GM19099 (cell line): Measurements from ENCODE around the gene CATSPER3.

Experiments
- POLR2A ChIP-seq: IDR thresholded peaks from 3 replicates; pipeline ENCODE4 v1.6.1; 2011; ENCODE audit warnings: low read depth; ENCODE audit not compliant: insufficient read length; ENCODE audit errors: extremely low read depth

CATSPER3 gene

DNA sequence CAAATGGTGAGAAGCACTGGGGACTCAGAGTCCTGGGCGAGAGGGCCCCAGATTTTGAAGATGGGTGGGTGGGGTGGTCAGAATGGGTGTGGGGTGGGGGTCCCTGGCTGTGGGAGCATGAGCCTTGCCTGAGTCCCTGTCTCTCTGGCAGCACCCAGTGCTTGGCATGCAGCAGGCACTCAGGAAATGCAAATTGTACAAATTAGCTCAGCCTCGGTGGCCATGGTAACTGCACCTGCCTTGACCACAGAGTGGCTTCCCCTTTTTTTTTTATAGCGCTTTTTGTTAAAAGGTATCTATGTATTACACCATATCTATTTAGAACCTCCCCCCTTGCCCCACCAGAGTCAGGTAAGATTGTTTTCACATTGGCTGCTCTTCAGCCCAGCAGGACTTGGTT, 85.6 kb downstream of the CATSPER3 start:
- no peak for TF ChIP-seq POLR2A

DNA sequence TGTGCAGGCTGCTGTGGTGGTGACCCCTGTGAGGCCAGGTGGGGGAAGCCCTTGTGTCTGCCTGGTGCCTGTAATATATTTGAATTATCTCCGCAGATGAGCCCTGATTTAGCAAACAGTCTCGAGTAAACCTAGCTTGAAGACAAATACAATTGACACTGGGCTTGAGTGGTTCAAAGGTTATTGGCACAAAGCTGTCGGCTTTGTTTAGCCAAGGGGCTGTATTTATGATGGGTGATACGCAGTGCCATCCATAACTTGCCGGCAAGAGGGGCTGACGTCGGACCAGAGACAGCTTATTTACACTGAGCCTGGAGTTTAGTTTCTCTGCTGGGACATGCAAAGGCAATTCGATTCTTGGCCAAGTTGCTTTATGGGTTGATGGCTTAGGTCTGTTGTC, 86.3 kb downstream of the CATSPER3 start:
- TF ChIP-seq POLR2A = no peak

DNA sequence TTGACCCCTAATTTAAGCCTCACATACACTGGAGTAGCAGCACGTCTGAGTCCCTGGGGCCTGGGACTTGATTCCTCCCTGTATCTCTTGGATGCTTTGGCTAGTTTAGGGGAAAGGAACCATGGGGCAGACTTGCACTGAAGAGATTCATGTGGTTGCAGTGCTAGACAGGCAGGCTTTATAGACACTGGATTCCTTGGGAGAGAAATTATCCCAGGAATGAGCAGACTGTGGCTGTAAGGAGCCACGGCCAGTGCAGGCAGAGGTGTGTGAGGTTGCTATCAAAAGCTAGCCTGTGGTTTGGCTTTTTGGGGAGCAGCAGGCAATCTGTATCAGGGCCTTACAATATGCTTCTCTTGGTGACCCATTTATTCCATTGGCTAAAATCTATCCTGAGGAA, 86.8 kb downstream of the CATSPER3 start:
- TF ChIP-seq POLR2A = no peak

DNA sequence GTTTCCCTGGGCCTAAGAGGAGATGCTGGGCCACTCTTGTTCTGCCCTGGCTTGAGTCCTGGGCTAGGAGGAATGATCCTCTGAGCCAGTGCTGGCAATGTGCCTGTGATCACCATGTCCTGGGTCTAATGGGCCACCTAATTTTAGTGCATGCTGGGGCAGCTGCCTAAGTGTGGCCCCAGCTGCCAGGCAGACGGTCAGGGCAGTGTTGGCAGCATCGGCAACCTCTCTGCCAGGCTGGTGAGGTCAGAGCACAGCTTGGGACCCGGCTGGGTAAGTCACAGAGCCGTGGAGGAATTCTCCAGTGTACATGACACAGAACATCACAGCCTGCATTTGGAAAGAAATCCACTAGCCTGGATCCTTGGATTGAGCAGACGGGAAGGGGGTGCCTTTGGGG, 87.7 kb downstream of the CATSPER3 start:
- no peak for TF ChIP-seq POLR2A

DNA sequence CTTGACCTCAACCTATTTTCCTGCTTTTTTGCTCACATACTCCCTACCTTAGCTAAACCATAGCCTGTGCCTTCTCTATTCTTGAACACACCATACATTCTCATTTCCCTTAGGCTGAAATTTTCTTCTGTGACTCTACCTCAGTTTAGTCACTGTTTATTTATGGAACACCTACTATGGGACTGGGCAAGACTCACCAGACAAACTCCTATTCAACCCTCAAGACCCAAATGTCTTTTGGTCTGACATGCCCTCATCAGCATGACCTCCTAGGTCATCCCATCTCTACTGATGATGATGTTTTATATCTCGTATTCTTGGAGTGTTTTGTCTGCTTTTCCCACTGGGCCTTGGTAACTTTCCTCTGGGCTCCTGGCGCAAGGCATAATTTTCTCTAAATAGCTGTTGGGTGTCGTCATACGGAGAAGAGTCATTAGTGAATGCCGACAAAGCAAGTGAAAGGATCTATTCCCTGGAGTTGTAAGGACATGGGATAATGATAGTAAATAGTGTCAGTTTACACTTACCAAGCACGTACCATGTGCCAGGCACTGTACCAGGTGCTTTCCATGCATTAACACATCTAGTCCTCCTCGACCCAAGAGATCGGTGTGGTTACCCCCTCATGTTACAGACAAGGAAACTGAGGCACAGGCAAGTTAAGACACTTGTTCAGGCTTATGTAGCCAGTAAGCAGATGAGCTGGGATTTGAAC, 88.8 kb downstream of the CATSPER3 start:
- no peak for TF ChIP-seq POLR2A

DNA sequence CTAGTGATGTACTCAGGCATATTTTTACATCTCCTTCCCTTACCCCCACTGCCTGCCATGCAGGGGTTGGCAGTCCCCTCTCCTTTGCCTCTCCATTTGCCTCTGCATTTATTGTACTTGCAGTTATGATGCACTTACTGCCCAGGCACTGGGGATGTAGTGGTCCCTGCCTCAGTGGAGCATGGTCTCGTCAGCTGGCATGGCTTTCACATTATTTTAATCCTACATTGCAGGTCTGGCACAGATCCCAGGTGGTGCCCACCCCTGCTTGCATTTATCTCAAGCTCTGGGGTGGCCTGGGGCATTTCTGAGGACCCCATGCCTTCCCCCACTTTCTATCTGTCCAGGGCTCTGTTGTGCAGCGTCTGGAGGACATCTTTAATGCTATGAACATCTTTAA, 89.5 kb downstream of the CATSPER3 start:
- TF ChIP-seq POLR2A = no peak

DNA sequence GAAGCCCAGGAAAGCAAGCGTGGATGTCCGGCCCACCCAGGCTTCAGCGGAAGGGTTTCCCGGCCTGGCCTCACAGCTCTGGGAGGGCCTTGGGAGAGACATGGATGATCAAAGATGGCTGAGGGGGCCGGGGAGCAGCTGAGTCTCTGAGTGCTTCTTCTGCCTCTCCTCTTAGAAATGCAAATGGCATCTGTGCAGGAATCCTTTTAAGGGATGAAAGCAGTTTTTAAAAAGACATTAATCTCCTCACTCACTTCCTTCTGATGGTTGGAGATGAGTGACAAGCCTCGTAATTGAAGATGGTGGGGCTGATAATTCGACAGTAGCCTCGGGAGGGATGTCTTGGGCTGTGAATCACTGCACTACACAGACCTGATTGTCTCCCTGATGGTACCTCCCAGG, 90.6 kb downstream of the CATSPER3 start:
- TF ChIP-seq POLR2A = no peak

DNA sequence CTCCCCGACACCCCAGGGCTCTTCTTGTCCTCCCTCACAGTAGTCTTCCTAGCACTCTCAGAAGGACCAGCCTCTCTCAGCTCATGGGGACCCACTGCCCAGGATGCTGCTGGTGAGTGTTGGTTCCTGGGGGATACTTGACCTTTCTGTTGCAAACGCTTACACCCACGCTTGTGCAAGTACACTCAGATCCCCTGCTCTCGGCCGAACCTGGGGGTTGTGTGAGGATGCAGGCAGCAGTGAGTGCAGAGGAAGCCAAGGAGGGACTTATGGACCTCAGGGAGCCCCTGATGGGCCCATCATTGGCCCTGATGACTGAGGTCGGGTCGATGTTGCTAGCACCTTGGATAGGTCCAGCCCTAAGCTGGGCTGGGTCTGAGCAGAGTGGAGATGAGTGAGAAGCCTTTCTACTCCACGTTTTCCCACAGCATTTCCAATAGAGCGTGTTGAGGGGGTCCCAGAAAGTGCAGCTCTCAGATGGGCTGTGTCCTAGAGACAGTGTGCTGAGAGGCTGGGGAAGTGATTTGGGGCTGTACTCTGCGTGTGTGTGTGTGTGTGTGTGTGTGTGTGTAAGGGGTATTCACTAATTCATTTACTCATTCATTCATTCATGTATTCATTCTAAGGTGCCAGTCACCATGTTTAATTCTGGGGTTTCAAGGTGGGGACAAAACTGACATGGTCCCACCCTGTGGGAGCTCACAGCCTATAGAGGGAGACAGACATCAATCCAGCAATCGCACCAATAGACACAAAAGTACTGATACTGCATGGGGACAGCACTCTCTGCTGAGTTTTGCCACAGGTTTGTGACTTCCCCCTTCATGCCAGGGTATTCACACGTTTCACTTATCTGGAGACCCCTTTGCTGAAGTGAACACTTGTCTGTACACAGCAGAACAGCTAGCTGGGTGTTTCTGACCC, 91.6 kb downstream of the CATSPER3 start:
- TF ChIP-seq POLR2A = no peak

DNA sequence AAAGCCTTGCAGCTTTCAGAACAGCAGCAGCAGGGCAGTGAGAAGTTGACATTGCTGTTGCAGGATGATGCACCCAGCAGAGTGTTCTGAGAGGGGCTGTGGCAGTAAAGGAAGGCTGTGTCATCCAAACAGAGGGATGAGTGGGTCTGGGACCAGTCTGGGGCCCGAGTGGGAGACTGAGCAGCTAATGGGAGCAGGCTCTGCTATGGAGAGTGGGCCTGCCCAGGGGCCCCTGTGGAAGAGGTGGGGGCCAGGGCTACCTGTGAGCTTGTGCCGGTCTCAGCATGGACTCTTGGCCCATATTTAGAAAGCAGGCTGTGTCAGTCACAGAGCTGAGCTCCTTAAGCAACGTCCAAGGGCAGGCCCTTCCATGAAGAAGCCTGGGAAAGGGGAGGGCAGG, 92.3 kb downstream of the CATSPER3 start:
- TF ChIP-seq POLR2A = no peak

DNA sequence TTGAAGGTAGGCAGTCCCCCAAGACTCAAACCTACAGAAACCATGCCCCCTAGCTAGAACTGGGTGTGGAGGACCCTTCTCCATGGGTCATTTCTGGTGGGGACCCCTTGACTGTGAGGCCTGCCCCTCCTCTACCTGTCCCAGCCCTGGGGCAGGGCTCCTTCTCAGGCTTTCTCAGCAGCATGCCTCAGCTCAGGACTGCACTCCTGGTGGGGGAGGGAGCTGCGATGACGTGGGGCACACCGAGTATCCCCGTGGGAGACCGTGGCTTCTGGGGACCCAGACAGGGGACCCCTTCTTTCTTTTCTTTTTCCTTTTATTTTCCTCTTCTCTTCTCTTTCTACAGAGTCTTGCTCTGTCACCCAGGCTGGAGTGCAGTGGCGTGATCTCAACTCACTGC, 93.3 kb downstream of the CATSPER3 start:
- TF ChIP-seq POLR2A = no peak
